GM20431 (cell line): ENCODE results near the gene DGKD.

Experiments used
- in situ Hi-C: fragments of 300-500 bp; cut with MseI, MboI; formaldehyde crosslinking; loops from one replicate; pipeline ENCODE4 v1.15.0; 2020; ENCODE audit warnings: low sequenced_read_pairs; ENCODE audit not compliant: unreplicated experiment

DGKD gene

DNA sequence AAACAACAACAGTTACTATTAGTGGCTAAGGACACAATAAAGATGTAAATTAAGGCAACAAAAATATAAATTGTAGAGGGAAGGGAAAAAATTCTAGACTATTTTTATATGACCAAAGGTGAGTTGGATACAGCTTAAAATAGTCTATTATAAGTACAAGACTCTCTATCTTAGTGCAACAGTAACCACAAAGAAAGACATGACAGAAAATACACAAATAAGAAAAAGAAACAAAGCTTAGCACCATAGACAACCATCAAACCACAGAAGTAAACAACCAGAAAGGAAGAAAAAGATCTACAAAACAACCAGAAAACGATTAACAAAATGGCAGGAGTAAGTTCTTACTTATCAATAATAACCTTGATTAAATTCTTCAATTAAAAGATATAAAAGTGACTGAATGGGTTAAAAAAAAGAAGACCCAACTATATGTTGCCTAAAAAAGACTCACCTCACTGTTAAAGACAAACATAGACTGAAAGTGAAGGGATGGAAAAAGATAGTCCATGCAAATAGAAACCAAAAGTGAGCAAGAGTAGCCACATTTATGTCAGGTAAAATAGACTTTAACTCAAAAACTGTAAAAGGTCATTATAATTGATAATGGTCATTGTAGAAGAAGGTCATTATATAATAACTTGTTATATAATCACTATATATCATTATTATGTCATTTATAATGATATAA is 149.8 kb downstream of the DGKD start:
- in situ Hi-C loops: no loop called here

DNA sequence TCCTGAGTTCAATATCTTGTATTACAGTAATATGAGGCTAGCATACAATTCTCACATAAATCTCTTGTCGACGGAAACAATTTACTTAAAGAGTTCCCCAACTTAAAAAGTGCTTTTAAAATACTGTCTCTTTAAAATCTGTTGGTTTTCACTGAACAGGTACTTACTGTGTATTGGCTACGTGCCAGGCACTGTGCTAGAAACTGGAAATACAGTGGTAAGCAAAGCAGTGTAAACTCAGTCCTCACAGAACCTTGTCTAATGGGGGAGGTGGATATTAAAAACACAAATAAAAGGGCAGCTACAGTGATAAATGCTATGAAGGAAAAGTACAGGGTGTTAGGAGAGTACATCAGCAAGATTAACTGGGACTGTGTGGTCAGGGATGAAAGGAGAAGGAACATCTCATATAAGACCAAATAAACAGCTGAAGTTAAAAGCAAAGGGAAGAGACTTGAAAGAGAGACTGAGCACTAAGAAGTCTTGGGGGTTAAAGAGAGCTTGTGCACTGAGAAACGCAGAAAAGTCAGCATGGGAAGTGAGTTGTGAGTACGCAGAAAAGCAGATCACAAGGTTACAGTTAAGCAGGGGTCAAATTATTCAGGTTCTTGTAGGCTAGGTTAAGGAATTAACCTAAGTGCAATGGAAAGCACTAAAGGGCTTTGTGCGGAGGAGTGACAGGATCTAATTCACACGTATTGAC is 159.8 kb downstream of the DGKD start:
- in situ Hi-C loops: no loop called here

DNA sequence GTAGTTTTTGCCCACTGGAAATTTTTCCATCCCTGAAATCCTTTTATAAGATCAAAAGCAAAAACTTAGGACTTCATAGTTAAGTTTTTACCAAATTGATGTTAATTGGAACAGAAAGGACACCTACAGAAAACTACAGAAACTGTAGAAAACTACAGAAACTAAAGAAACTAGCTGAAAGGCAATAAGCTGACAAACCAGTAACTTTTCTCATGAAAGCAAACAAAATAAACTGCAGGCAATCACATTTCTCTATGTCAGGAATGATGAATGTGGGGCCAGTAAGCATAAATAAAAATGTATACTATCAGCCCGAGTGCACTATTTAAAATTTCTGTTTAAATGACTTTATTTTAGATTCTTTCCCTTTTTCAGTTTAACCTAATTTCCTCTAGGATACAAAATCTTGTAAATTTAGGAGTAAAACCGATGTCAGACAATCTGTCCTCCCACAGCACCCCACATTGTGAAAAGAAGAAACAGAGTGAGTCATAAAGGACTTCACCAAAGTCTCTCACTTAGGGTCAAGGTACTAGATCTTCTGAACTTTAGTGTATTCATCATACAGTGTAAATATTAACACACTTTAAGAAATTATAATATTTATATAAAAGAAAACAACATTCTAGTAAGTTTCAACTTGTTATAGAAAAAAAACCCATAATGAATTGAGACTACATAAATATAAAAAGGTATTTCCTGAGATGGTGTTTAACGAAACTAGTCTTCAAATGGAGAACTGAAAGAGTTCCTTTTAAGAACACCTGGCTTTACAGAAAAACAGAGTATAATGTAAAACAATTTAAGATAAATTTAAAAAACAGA is 165.7 kb downstream of the DGKD start:
- in situ Hi-C loops: no loop called here
